ENCODE results near the gene ALDH1L1.

ALDH1L1 gene

GRCh38 chr3:126119976-126120375 lies 60.4 kb downstream of the ALDH1L1 start:
- DNase-seq (ENCODE audit: low read depth in 2 of 2) = no peak

DNA sequence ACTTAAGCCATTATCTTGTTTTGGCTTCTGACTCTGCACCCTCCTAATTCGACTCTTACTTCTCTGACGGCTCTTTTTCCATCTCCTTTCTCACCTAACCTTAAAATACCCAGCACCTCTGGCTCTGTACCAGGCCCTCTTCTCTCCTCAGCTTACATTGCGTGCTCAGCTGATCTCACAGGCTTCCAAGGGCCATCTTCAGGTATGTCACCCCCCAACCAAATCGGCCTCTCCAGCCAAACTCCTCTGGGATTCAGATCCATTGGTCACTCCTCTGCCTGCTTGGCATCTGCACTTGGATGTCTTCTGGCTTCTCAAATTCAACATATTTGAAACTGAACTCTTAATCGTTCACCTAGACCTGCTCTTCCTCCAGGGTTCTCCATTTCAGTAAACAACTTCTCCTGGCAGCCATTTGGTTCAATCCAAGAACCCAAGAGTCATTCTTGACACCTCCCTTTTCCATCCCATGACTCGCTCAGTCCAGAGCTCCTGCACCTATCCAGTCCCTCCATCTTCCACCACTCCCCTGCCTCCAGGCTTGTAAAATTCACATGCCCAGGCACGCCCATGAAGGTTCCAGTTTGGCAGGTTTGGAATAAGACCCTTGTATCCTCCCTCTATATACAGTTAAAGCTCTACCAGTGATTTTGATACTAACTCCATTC lies 61.2 kb downstream of the ALDH1L1 start:
- no peak for DNase-seq (ENCODE audit: low read depth in 2 of 2)

DNA sequence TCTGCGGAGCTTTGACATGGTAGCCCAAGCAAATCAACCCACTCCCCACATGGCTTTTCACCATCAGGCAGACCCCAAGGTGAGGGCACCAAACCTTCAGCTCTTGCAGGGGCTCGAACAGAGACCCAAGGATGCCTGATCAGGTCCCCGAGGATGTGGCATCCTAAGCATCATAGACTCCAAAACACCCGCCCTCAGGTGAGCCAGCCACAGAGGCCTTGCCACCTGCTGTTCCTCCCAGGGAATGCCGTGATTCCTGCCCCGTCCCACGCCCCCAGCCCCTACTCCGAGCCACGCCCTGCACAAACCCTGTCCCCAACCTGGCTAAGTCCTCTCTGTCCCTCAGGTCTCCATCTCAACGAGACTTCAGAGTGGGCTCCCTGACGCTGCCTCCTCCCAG lies 61.8 kb downstream of the ALDH1L1 start:
- DNase-seq (ENCODE audit: low read depth in 2 of 2) = no peak

GRCh38 chr3:126117786-126118185 lies 62.6 kb downstream of the ALDH1L1 start:
- no peak for DNase-seq (ENCODE audit: low read depth in 2 of 2)

- no peak for DNase-seq (ENCODE audit: low read depth in 2 of 2)
These were observed 63.2 kb downstream of the ALDH1L1 start for GRCh38 chr3:126117212-126117611.

DNA sequence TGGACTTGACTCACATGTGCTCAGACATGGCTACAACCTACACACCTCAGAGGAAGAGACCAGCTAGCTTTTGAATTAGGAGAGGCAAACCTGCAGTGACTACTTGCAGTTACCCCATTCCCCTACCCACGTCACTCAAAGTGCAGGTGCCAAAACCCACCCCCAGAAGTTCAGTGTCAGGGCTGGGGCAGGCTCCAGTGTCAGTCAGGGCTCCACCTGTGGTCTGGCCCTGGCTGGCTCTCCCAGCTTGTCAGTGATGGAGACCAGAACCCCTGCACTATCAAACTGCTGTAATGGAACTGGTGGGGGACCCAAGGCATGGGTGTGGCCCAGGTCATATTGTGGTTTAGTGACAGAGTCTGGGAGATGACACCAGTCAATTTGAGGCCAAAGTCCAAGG lies 63.9 kb downstream of the ALDH1L1 start:
- no peak for DNase-seq (ENCODE audit: low read depth in 2 of 2)

DNA sequence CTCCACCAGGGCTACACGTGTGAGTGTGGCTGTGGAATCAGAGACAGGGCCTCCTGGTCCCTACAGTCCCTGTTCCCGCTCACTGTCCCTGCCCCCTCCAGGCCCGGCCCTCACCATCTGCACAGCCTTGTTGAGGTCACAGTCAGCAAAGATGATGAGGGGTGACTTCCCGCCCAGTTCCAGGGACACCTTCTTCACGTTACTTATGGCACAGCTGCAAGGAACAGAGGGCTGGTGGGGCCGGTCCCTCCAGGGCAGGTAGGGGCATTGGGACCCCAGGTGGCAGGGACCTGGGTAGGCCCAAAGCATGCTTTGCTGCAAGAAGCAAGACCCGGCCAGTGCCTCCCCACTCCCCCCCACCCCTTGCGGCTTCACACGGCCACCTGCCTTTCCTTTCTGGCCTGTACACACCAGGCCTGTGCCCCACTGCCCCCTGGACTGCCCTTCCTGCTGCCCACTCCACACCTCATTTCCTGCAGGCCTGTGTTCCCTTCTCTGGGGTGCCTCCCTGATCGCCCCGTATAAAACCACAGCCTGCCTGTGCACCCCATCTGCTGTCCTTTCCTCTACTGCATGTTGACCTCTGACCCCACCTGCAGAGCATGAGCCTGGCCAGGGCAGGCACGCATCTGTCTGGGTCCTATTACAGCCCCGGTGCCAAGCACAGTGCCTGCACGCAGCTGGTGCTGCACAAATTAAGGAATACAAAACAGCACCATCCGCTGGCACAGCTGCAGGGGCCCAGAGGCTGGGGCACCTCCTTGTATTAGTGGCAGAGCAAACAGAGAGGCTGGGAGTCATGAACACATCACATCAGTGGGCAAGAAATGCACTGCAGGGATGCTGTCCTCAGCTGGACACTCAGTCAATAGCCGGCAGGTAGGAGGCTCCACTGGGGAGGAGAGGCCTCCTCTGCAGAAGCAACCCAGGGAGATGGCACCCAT lies 65.7 kb downstream of the ALDH1L1 start:
- no peak for DNase-seq (ENCODE audit: low read depth in 2 of 2)

DNA sequence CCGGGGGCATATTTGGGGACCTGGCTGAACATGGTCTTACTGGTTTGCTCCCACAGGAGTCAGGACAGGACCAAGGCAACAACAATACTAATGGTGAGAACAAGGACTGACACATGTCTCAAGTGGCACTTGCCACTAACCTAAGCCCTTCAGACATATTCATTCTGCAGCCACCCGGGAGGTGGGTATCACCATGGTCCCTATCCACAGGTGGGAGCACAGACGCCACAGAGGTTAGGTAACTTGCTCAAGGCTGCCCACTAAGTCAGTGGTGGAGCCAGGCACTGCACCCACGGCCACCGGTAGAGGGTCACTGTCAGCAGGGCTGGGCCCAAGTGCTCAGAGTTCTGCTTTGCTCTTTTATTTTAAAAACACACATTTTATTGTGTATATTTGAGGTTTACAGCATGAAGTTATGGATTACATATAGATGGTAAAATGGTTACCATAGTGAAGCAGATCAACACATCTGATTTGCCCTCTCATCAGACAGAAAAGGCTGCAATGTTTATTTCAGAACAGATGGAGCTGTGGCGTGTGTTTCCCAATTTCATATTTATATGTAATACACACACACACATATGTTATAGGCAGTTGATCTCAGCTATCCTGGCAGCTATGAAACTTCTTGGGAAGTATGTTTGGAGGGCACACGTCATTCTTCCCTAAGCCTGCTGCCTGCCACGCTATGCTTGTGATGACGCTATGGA lies 66.5 kb downstream of the ALDH1L1 start:
- no peak for DNase-seq (ENCODE audit: low read depth in 2 of 2)

- no peak for DNase-seq (ENCODE audit: low read depth in 2 of 2)
These were observed 67.2 kb downstream of the ALDH1L1 start for GRCh38 chr3:126113238-126113555.

- no peak for DNase-seq (ENCODE audit: low read depth in 2 of 2)
These were observed 67.7 kb downstream of the ALDH1L1 start for GRCh38 chr3:126112531-126113237.

GRCh38 chr3:126111566-126112475 lies 68.6 kb downstream of the ALDH1L1 start:
- no peak for DNase-seq (ENCODE audit: low read depth in 2 of 2)

- DNase-seq (ENCODE audit: low read depth in 2 of 2) = no peak
These were observed 69.2 kb downstream of the ALDH1L1 start for GRCh38 chr3:126111126-126111551.

GRCh38 chr3:126110431-126111125 lies 69.8 kb downstream of the ALDH1L1 start:
- no peak for DNase-seq (ENCODE audit: low read depth in 2 of 2)

- DNase-seq (ENCODE audit: low read depth in 2 of 2) = no peak
These were observed 70.5 kb downstream of the ALDH1L1 start for GRCh38 chr3:126109880-126110235.

- DNase-seq (ENCODE audit: low read depth in 2 of 2) = no peak
These were observed 71.1 kb downstream of the ALDH1L1 start for GRCh38 chr3:126109146-126109879.

DNA sequence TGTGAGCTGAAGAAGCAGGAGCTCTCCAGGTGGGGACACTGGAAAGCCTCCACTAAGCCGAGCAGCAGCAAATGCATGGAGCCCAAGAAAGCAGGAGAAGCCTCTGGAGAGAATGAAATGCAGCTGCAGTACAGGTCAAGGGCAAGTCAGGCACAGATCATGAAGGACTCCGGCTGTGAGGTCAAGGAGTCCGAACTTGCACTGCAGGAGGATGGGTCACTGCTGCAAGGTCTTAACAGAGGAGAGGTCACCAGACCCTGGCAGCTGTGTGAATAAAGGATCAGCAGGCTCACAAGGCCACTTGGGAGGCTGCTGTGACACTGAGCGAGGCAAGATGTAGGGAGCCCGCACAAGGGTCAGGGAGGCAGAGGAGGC lies 71.7 kb downstream of the ALDH1L1 start:
- no peak for DNase-seq (ENCODE audit: low read depth in 2 of 2)

DNA sequence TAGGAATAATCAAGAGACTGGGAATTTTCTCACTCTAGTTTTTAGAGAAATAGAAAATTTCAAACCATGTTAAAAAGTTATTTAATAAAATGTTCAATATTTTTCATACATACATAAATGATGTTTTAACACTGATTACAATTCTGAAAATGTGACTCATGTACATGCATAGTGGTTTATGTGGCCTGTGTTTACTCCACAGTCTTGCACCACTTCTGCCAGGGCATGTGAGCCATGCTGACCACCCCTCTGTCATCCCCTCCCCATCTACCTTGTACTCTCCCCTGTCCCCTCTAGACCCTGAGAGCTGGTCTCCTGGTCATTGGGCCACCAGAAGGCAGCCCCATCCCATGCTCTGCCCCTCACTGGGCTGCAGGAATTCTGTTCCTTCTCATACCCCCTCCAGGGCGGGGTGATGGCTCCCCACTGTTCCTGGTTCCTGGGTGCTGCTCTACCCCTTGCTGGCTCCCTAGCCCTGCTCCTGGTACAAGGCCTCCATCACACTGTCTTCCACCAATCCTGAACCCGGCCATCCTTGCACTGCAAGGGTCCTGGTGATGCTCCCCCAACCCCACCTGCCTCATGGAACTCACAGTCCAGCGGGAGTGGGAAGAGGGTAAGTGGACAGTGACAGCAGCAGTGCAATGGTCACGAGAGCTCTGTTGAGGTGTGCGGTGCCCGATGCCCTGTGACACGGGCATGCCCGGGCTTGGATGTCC lies 72.3 kb downstream of the ALDH1L1 start:
- DNase-seq (ENCODE audit: low read depth in 2 of 2) = no peak

DNA sequence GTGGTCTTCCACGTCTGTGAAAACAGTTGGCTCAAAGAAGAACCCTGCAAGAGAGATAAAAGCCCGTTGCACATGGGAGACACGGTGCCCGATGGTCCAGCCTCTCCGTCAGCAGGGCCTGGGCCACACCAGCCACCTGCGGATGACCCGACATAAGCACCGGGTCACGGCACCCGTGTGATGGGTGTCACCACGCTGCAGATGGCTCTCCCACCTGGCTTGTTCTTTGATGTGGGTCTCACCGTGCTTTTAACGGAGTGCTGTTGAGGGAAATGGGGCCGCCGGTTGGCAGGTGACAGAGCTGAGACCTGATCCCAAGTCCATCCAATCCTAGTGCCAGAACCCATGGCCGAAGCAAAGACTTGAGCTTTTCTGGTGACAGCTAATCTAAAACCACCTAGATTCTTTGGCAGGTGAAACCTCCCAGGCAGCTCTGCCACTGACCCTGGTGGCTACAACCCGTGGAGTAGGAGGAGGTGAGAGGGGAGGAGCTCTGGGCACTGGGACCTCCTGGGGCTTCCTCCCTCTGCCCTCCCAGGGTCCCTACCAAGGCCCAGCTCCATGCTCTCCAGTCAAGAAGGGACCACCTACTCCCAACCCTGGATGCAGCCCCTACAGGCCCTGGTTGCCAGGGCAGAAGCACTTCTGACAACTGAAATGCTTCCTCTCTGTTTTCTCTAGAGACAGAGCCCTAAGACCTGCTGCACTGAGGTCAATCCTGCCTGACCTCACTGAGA lies 73.0 kb downstream of the ALDH1L1 start:
- DNase-seq (ENCODE audit: low read depth in 2 of 2) = no peak

Measured in stimulated activated CD8-positive, alpha-beta memory T cell treated with anti-CD3 and anti-CD28 coated beads, Interleukin-15, amount 100 ng/mL, for 48 hours (primary cell).